AG04450 (cell line): ENCODE results near the gene METTL8. TPM values are rescaled to one million over a fixed set of nuclear protein-coding genes. Genes with fewer than 3 reads are reported as not detected.

ENCODE experiments used
- CTCF ChIA-PET: fragments of 300-600, 350-600 bp; formaldehyde crosslinking; extraction: SDS; loops from one replicate; lab custom pipeline; 2022; ENCODE audit warnings: antibody characterized with exemption, inconsistent platforms; lab: Charles Lee
- POLR2A ChIA-PET: fragments of 350-600 bp; formaldehyde crosslinking; extraction: SDS; loops from one replicate; lab custom pipeline; 2021; ENCODE audit warnings: antibody characterized with exemption, inconsistent platforms; lab: Yijun Ruan, JAX
- DNase-seq: peaks from one replicate; pipeline ENCODE4 v3.0.0-alpha.2; 2011; ENCODE audit warnings: low read depth, low spot score
- H3K27ac ChIP-seq: one replicate; pipeline ENCODE4 v1.5.1; 2012; ENCODE audit warnings: low read depth, low read length, control low read depth
- H3K27me3 ChIP-seq: one replicate; pipeline ENCODE4 v1.6.0; 2012; ENCODE audit warnings: low read length; ENCODE audit not compliant: control insufficient read depth, insufficient read depth
- H3K4me3 ChIP-seq: 2 replicates; pipeline ENCODE4 v1.5.1; 2011; ENCODE audit warnings: mild to moderate bottlenecking, low read depth, low read length, control low read depth
- H3K9me3 ChIP-seq: 2 replicates; pipeline ENCODE4 v1.5.1; 2012; ENCODE audit warnings: low read length; ENCODE audit not compliant: control insufficient read depth, insufficient read depth
- polyA plus RNA-seq: library from polyadenylated mRNA; depleted of rRNA; stranded (reverse); fragments of >200 nt; gene quantifications from 2 replicates; pipeline ENCODE4 v1.2.3, GENCODE V29; 2011
- TF ChIP-seq, protein P1 (sequence below): IDR thresholded peaks from 2 replicates; pipeline ENCODE4 v1.5.1; 2011; ENCODE audit warnings: low read depth, low read length, control low read depth, inconsistent platforms

Gene METTL8
- polyA plus RNA-seq, 1 experiment: 25.9 TPM

DNA sequence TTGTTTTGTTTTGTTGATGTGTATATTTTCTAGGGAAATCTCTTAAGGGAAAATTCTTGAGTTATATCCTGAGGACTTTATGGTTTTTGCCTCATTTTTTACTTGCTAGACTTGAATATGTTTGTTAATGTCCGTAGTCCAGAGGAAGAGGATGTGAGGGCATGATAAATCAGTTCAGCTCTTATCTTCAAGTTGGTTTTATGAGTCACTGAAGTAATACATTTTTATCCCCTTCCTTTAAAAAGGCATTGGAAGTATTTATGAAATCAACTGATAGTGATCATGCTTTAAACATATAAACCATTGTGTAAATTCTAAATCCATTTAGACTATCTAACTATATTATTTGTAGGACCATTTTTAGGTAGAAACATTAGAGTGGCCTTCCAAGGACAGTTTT lies 44.6 kb upstream of the METTL8 start:
- no peak for DNase-seq
- no peak overlapping the region for H3K4me3 ChIP-seq
- H3K27ac ChIP-seq: no peak overlapping the region
- TF ChIP-seq, protein P1, sequence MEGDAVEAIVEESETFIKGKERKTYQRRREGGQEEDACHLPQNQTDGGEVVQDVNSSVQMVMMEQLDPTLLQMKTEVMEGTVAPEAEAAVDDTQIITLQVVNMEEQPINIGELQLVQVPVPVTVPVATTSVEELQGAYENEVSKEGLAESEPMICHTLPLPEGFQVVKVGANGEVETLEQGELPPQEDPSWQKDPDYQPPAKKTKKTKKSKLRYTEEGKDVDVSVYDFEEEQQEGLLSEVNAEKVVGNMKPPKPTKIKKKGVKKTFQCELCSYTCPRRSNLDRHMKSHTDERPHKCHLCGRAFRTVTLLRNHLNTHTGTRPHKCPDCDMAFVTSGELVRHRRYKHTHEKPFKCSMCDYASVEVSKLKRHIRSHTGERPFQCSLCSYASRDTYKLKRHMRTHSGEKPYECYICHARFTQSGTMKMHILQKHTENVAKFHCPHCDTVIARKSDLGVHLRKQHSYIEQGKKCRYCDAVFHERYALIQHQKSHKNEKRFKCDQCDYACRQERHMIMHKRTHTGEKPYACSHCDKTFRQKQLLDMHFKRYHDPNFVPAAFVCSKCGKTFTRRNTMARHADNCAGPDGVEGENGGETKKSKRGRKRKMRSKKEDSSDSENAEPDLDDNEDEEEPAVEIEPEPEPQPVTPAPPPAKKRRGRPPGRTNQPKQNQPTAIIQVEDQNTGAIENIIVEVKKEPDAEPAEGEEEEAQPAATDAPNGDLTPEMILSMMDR: no peak
- ChIA-PET POLR2A (interaction anchor here (1.5 kb wide), 1 partner anchor 44 kb away, joined by 5 read pairs; the partner anchor contains the start of genes DCAF17 and METTL8), CTCF (no interaction called here)
- H3K27me3 ChIP-seq: no peaks in the 10 kb centered on the region
- H3K9me3 ChIP-seq: no peaks in the 10 kb centered on the region

DNA sequence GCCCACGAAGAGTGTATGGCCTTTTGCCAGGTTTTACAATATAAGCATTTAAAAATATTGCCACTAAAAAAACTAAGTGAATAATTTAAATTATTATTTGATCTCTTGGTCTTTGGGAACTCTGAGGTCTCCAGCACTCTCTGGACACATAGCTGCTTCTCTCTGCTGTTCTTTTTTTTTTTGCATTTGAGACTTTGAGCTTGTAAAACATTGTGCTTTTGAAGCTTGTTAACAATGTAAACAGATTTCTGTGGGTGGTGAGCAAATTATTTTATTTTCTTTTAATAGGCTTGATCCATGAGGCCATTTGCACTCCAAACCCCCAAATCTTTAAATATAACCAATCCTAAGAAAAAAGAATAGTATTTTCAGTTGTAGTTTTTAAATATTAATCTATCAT lies 42.2 kb upstream of the METTL8 start:
- CTCF ChIA-PET: no interaction called here
- Histone ChIP-seq H3K27me3 (no peaks in the 10 kb centered on the region), H3K4me3 (no peak overlapping the region), H3K9me3 (no peaks in the 10 kb centered on the region), H3K27ac (no peak overlapping the region)
- TF ChIP-seq, protein P1: no peak
- POLR2A ChIA-PET: no interaction called here
- DNase-seq: no peak

DNA sequence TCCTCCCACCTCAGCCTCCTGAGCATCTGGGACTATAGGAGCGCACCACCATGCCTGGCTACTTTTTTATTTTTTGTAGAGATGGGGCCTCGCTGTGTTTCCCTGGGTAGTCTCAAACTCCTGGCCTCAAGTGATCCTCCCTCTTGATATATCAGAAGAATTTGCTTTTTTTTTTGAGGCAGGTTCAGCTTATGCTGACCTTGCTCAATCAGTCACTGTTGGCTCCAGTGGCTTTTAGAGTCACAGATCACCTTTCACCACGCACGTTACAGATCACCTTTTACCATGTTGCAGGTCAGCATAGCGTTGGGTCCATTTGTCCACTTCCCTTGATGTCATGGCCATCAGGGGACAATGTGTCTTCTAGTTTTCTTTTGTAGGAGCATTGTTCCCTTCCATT lies 36.3 kb upstream of the METTL8 start:
- H3K27ac ChIP-seq: no peak overlapping the region
- ChIA-PET CTCF (no interaction called here), POLR2A (no interaction called here)
- H3K9me3 ChIP-seq: no peaks in the 10 kb centered on the region
- TF ChIP-seq, protein P1: no peak
- H3K27me3 ChIP-seq: no peaks in the 10 kb centered on the region
- no peak for DNase-seq
- no peak overlapping the region for H3K4me3 ChIP-seq

DNA sequence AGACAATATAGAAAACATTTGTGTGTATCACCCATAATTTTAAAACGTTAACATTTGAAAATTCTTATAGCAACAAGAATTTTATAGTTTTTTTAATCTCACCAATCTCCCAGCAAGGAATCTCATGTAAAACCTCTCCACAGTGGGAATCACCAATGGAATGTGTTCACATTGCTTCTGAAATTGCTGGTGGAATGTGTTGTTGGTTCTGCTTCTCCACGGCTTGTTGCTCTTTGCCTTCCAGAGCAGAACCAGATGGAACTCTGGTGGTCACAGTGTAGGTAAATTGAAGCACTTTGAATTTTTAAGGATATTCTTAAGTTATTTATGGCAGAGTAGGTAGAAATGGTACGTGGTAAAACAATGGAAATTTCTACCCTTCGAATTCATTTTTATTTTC lies 35.4 kb upstream of the METTL8 start:
- no peaks in the 10 kb centered on the region for H3K9me3 ChIP-seq
- ChIA-PET POLR2A (no interaction called here), CTCF (no interaction called here)

DNA sequence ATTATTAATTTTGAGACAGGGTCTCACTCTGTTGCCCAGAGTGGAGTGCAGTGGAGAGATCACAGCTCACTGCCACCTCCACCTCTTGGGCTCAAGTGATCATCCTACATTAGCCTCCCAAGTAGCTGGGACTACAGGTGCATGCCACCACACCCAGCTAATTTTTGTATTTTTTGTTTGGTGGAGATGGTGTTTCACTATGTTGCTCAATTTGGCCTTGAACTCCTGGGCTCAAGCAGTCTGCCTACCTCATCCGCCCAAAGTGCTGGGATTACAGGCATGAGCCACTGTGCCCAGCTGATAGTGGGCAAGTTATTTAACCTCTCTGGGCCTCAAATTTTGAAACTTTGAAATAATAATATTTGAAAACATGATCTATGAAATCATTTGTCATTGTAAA lies 26.7 kb upstream of the METTL8 start:
- TF ChIP-seq, protein P1: no peak
- POLR2A ChIA-PET: no interaction called here
- H3K4me3 ChIP-seq: no peak overlapping the region
- CTCF ChIA-PET: no interaction called here
- H3K27me3 ChIP-seq: no peaks in the 10 kb centered on the region
- no peak overlapping the region for H3K27ac ChIP-seq
- no peaks in the 10 kb centered on the region for H3K9me3 ChIP-seq
- no peak for DNase-seq

More for the DNA sequence above, 35.4 kb upstream of the METTL8 start:
- H3K27ac ChIP-seq: no peak overlapping the region
- H3K27me3 ChIP-seq: no peaks in the 10 kb centered on the region
- TF ChIP-seq, protein P1: no peak
- no peak overlapping the region for H3K4me3 ChIP-seq
- no peak for DNase-seq
